K562 (cell line): Measurements from ENCODE around the gene EIF3M. TPM values are rescaled to one million over a fixed set of nuclear protein-coding genes. Genes with fewer than 3 reads are reported as not detected.
A peak's percentile ranks its signal among the peaks of the same experiment; 100 is the strongest.

Experiments
- ATAC-seq: fragments of 200-7000 bp; cut with Tn5 transposase; 3 replicates; pipeline ENCODE4 v1.9.1; 2020; ENCODE audit warnings: moderate library complexity
- BruUV-seq: library from RNA; stranded (reverse); fragments of 400-500 nt; replicated peaks from 2 replicates; lab custom pipeline; 2021; lab: Mats Ljungman, UMichigan
- CTCF ChIA-PET: fragments of 300-600 bp; formaldehyde crosslinking; extraction: SDS; loops from one replicate; lab custom pipeline; 2021; ENCODE audit warnings: low intra/inter-chr PET ratio; lab: Yijun Ruan, JAX
- POLR2A ChIA-PET: fragments of 300-600, 350-650 bp; sonication (Branson Sonifier 250); formaldehyde crosslinking; extraction: SDS; loops from one replicate; lab custom pipeline; 2021; ENCODE audit warnings: antibody characterized with exemption, inconsistent platforms; lab: Yijun Ruan, JAX
- DNase-seq, 4 experiments: peaks; one replicate each; pipeline versions ENCODE4 v3.0.0 to v3.0.0-alpha.2; 2011 to 2018; ENCODE audit warnings: low spot score in 3 of 4, mixed read lengths in 3 of 4; ENCODE audit errors: extremely low read depth in 1 of 4
- FAIRE-seq: peaks from 2 replicates; lab custom pipeline; 2011; peaks lifted over from hg19 to GRCh38; lab: Jason Lieb, UNC
- H2AFZ ChIP-seq: 2 replicates; pipeline ENCODE4 v1.6.0; 2011; ENCODE audit warnings: low read depth, low read length, control low read depth, inconsistent platforms
- H3K27ac ChIP-seq: fragments of 200-600 bp; 3 replicates; pipeline ENCODE4 v1.8.0; 2011; ENCODE audit warnings: low read depth, mild to moderate bottlenecking, control low read depth, inconsistent platforms, low read length, moderate library complexity, mixed read lengths; ENCODE audit errors: extremely low read depth
- H3K27me3 ChIP-seq, 2 experiments: fragments of 300-600 bp in 1 of 2; 2 replicates in 1 of 2; 3 replicates in 1 of 2; pipeline versions ENCODE4 v1.6.0 to v1.8.0; 2011; ENCODE audit warnings: inconsistent platforms in 2 of 2, low read length in 2 of 2, mild to moderate bottlenecking in 1 of 2, mixed read lengths in 1 of 2, moderate library complexity in 1 of 2; ENCODE audit not compliant: control insufficient read depth in 2 of 2, insufficient read depth in 2 of 2
- H3K36me3 ChIP-seq: fragments of 300-600 bp; 3 replicates; pipeline ENCODE4 v1.8.0; 2011; ENCODE audit warnings: mild to moderate bottlenecking, low read length, inconsistent platforms; ENCODE audit not compliant: control insufficient read depth, insufficient read depth
- H3K4me1 ChIP-seq, 2 experiments: fragments of 200-600 bp in 1 of 2; replicated peaks in 1 of 2; 2 replicates in 1 of 2; 3 replicates in 1 of 2; pipeline versions ENCODE4 v1.5.1 to v1.8.0; 2011; ENCODE audit warnings: inconsistent platforms in 2 of 2, low read length in 2 of 2, mild to moderate bottlenecking in 1 of 2, mixed read lengths in 1 of 2, moderate library complexity in 1 of 2; ENCODE audit not compliant: control insufficient read depth in 2 of 2, insufficient read depth in 2 of 2
- H3K4me2 ChIP-seq: 2 replicates; pipeline ENCODE4 v1.6.1; 2011; ENCODE audit warnings: low read length, control low read depth, inconsistent platforms, mixed read lengths; ENCODE audit not compliant: insufficient read depth
- H3K4me3 ChIP-seq: fragments of 200-600 bp; sonication (generic), shearing (Covaris generic); 2 replicates; pipeline ENCODE4 v1.5.1; 2016; ENCODE audit warnings: control low read depth, inconsistent platforms
- H3K79me2 ChIP-seq: fragments of 200-600 bp; 3 replicates; pipeline ENCODE4 v1.8.0; 2011; ENCODE audit warnings: low read length, inconsistent platforms; ENCODE audit not compliant: control insufficient read depth, insufficient read depth
- H3K9ac ChIP-seq, 2 experiments: 2 replicates each; pipeline versions ENCODE4 v1.6.0 to v1.6.1; 2011; ENCODE audit warnings: low read depth in 2 of 2, low read length in 2 of 2, control low read depth in 1 of 2, inconsistent platforms in 1 of 2, mild to moderate bottlenecking in 1 of 2, mixed read lengths in 1 of 2; ENCODE audit not compliant: insufficient read depth in 1 of 2
- H3K9me1 ChIP-seq: one replicate; pipeline ENCODE4 v1.6.0; 2011; ENCODE audit warnings: inconsistent platforms, mild to moderate bottlenecking, low read length, moderate library complexity; ENCODE audit not compliant: control insufficient read depth, insufficient read depth
- H3K9me3 ChIP-seq: replicated peaks from 2 replicates; pipeline ENCODE4 v1.5.1; 2011; ENCODE audit warnings: low read depth, low read length, inconsistent platforms; ENCODE audit not compliant: control insufficient read depth, insufficient read depth
- H4K20me1 ChIP-seq: replicated peaks from 2 replicates; pipeline ENCODE4 v1.6.1; 2011; ENCODE audit warnings: low read length, inconsistent platforms, mixed read lengths; ENCODE audit not compliant: control insufficient read depth, insufficient read depth
- CREB5 ChIP-seq: fragments of 250-450 bp; sonication (Bioruptor Pico); IDR thresholded peaks from 2 replicates; pipeline ENCODE4 v1.5.0; 2020; ENCODE audit warnings: mild to moderate bottlenecking
- HDAC2 ChIP-seq: fragments of 450-650 bp; IDR thresholded peaks from 2 replicates; pipeline ENCODE4 v1.6.1; 2016; ENCODE audit warnings: mild to moderate bottlenecking
- KDM1A ChIP-seq, 2 experiments: fragments of 450-650 bp; IDR thresholded peaks; 2 replicates each; pipeline ENCODE4 v1.6.1; 2016; ENCODE audit warnings: mild to moderate bottlenecking in 2 of 2
- MAFG ChIP-seq: fragments of 450-650 bp; conservative IDR thresholded peaks from 2 replicates; pipeline ENCODE4 v1.6.1; 2016; ENCODE audit warnings: missing genetic modification characterization, missing compliant biosample characterization
- MAZ ChIP-seq, 2 experiments: fragments of 450-650 bp in 1 of 2; sonication (generic) in 1 of 2; formaldehyde crosslinking; IDR thresholded peaks in 1 of 2; conservative IDR thresholded peaks in 1 of 2; 2 replicates each; pipeline versions ENCODE4 v1.4.0 to v1.5.0; 2020; ENCODE audit warnings: mild to moderate bottlenecking in 1 of 2, missing genetic modification reagents in 1 of 2
- NFE2 ChIP-seq: IDR thresholded peaks from 2 replicates; pipeline ENCODE4 v1.6.1; 2014; ENCODE audit warnings: antibody characterized with exemption, low read depth
- ZNF280B ChIP-seq: fragments of 250-450 bp; sonication (Bioruptor Pico); IDR thresholded peaks from 2 replicates; pipeline ENCODE4 v1.5.1; 2021; ENCODE audit warnings: mild to moderate bottlenecking
- ZNF282 ChIP-seq: sonication (generic); formaldehyde crosslinking; IDR thresholded peaks from 2 replicates; pipeline ENCODE4 v1.8.1; 2023; ENCODE audit warnings: missing genetic modification reagents
- ZNF316 ChIP-seq: fragments of 450-650 bp; IDR thresholded peaks from 2 replicates; pipeline ENCODE4 v1.6.1; 2016
- WGBS: fragments of 100-300 bp; shearing (Covaris generic); methylation state at CpG from one replicate; pipeline ENCODE4 v1.1.6; 2016; ENCODE audit warnings: low coverage, mixed read lengths; ENCODE audit not compliant: insufficient coverage; ENCODE audit errors: missing lambda C conversion rate; 5-methylcytosine and 5-hydroxymethylcytosine counted together
- in situ Hi-C: fragments of 300-500 bp; cut with MboI; formaldehyde crosslinking; loops from 4 replicates; pipeline ENCODE4 v1.15.0; 2018; ENCODE audit warnings: inconsistent platforms, mixed read lengths
- intact Hi-C: fragments of 100-400 bp; cut with micrococcal nuclease; formaldehyde crosslinking; loops from 2 replicates; pipeline ENCODE4 v1.14.2; 2022
- polyA plus RNA-seq, 8 experiments: library from polyadenylated mRNA; depleted of rRNA in 4 of 8; stranded (reverse) in 5 of 8; unstranded in 3 of 8; fragments of >200 nt; fragmentation: Nextera tagmentation in 2 of 8; fragmentation: Illumina TruSeq in 1 of 8; extraction: Ambion mirVana in 2 of 8; extraction: Trizol in 1 of 8; gene quantifications; 2 replicates each; pipeline versions ENCODE4 v1.2.1 to v1.2.3, GENCODE V29; 2011 to 2014; ENCODE audit warnings: inconsistent platforms in 1 of 8, missing spikeins in 1 of 8
- total RNA-seq, 7 experiments: library from RNA; depleted of rRNA in 6 of 7; stranded (reverse); fragments of >200 nt in 6 of 7; fragmentation: Illumina TruSeq in 2 of 7; extraction: Trizol in 2 of 7; gene quantifications; 2 replicates each; pipeline versions ENCODE4 v1.2.1 to v1.2.3, GENCODE V29; 2011 to 2021; ENCODE audit warnings: low replicate concordance in 1 of 7
- TF ChIP-seq, protein P1 (sequence below), 3 experiments: IDR thresholded peaks in 2 of 3; conservative IDR thresholded peaks in 1 of 3; 2 replicates each; pipeline ENCODE4 v1.5.1; 2011 to 2012; ENCODE audit warnings: low read length in 3 of 3, mild to moderate bottlenecking in 3 of 3, control low read depth in 2 of 3, improper control_type of control experiment in 1 of 3, inconsistent platforms in 1 of 3, low read depth in 1 of 3, mixed read lengths in 1 of 3, moderate library complexity in 1 of 3; ENCODE audit not compliant: insufficient read depth in 2 of 3
- TF ChIP-seq, protein P2 (sequence below): IDR thresholded peaks from 2 replicates; pipeline ENCODE4 v1.6.1; 2011; ENCODE audit warnings: borderline replicate concordance, low read depth, mild to moderate bottlenecking, moderate library complexity, low read length; ENCODE audit not compliant: insufficient read depth, poor library complexity, severe bottlenecking

EIF3M gene
- total and polyA plus RNA-seq, 9 of the 15 experiments (the other 6 are each of a cell fraction or from before 2014, with no cell fraction given): 602 to 2,015 (median 1,058) TPM

- TF ChIP-seq CREB5 (CRISPR knock-in tag): no peak
Observed at GRCh38 chr11:32584921-32585320, 1.3 kb downstream of the EIF3M start (continued).

DNA sequence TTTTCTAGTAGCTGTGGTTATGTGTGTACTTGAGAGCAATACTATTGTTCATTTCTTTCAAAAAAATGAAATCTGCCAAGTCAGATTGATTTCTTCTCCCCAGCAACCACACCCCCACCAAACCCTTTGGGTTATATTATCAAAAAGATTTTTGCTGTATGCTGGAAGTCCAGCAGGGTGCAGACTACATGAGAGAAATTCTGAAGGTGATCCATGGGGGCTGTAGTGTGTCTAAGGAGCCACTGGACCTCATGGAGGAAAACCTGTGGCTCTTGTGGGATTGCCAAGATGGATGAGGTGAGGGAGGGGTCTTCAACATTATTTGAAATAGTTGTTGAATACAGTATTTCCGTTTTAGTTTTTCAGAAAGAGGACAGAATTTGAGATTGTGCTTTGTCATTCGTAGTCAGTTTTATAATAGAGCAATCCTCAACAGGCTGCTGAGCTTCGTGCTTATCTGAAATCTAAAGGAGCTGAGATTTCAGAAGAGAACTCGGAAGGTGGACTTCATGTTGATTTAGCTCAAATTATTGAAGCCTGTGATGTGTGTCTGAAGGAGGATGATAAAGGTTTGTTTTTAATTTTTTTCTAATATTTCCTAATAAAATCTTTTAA lies 3.1 kb downstream of the EIF3M start:
- no TSS peak for BruUV-seq
- peaks cover 0 to 14% of the 10 kb centered on the region in 2 experiments; a peak in 4 of 5 replicates for H3K4me1 ChIP-seq
- peak; percentile 36 to 60 (median 42) for DNase-seq
- H3K79me2 ChIP-seq: peaks cover 81% of the 10 kb centered on the region
- H2AFZ ChIP-seq: no peak overlapping the region
- 17% methylated on average over 4 of the region's 4 CpGs for WGBS
- FAIRE-seq: no peak
- no peaks in the 10 kb centered on the region for H3K9me1 ChIP-seq
- peak overlapping the region in 1 of 2 experiments; percentile 32; a peak in 1 of 4 replicates for H3K9ac ChIP-seq
- no peaks in the 10 kb centered on the region for H3K27me3 ChIP-seq
- intact Hi-C loops: no loop called here
- in situ Hi-C loops: loop anchor here (10.0 kb wide), 1 partner anchor 202 kb away; no protein-coding TSS in a partner anchor
- H3K27ac ChIP-seq: peak overlapping the region; percentile 17; the same call in 1 of the 3 replicates
- ATAC-seq: peak; percentile 48
- H3K9me3 ChIP-seq: no peaks in the 10 kb centered on the region
- H3K4me2 ChIP-seq: peak overlapping the region; percentile 99
- POLR2A ChIA-PET: interaction anchor here (0.6 to 1.1 kb wide), 2 partner anchors 11 to 19 kb away, joined by 3 to 4 read pairs; no protein-coding TSS in a partner anchor
- peaks cover 64% of the 10 kb centered on the region for H3K36me3 ChIP-seq
- CTCF ChIA-PET: no interaction called here
- peaks cover 28% of the 10 kb centered on the region for H4K20me1 ChIP-seq
- peak overlapping the region; percentile 98; the same call in 1 of the 2 replicates for H3K4me3 ChIP-seq
- TF ChIP-seq MAFG (tag) (peak; percentile 18; the same call in 1 of the 2 replicates), KDM1A (IDR thresholded peaks at IDR 0.05) (peak; percentile 65 to 81), NFE2 (0 out of 2 replicates have a peak, but pooled peaks have one; percentile 38), ZNF280B (CRISPR knock-in tag) (no peak), HDAC2 (peak; percentile 29; the same call in 1 of the 2 replicates), ZNF282 (CRISPR knock-in tag) (no peak), ZNF316 (peak; percentile 43; the same call in 1 of the 2 replicates), MAZ (CRISPR knock-in tag; conservative IDR thresholded peaks at IDR 0.05 in 1 of 2, IDR thresholded peaks at IDR 0.05 in 1 of 2) (0 out of 4 replicates have a peak, but pooled peaks of 1 of the 2 experiments have one; percentile 35)
- TF ChIP-seq, protein P1, sequence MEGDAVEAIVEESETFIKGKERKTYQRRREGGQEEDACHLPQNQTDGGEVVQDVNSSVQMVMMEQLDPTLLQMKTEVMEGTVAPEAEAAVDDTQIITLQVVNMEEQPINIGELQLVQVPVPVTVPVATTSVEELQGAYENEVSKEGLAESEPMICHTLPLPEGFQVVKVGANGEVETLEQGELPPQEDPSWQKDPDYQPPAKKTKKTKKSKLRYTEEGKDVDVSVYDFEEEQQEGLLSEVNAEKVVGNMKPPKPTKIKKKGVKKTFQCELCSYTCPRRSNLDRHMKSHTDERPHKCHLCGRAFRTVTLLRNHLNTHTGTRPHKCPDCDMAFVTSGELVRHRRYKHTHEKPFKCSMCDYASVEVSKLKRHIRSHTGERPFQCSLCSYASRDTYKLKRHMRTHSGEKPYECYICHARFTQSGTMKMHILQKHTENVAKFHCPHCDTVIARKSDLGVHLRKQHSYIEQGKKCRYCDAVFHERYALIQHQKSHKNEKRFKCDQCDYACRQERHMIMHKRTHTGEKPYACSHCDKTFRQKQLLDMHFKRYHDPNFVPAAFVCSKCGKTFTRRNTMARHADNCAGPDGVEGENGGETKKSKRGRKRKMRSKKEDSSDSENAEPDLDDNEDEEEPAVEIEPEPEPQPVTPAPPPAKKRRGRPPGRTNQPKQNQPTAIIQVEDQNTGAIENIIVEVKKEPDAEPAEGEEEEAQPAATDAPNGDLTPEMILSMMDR (IDR thresholded peaks at IDR 0.05 in 2 of 3, conservative IDR thresholded peaks at IDR 0.05 in 1 of 3; ENCODE audit: insufficient read depth in 2 of 3, low read depth in 1 of 3, low read length in 3 of 3): peak; percentile 46 to 62 (median 51); a peak in 5 of 6 replicates
- TF ChIP-seq, protein P2, sequence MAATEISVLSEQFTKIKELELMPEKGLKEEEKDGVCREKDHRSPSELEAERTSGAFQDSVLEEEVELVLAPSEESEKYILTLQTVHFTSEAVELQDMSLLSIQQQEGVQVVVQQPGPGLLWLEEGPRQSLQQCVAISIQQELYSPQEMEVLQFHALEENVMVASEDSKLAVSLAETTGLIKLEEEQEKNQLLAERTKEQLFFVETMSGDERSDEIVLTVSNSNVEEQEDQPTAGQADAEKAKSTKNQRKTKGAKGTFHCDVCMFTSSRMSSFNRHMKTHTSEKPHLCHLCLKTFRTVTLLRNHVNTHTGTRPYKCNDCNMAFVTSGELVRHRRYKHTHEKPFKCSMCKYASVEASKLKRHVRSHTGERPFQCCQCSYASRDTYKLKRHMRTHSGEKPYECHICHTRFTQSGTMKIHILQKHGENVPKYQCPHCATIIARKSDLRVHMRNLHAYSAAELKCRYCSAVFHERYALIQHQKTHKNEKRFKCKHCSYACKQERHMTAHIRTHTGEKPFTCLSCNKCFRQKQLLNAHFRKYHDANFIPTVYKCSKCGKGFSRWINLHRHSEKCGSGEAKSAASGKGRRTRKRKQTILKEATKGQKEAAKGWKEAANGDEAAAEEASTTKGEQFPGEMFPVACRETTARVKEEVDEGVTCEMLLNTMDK: peak; percentile 51
